ENCODE results near the gene GDI2. TPM values are rescaled to one million over a fixed set of nuclear protein-coding genes. Genes with fewer than 3 reads are reported as not detected.

Gene GDI2
- total RNA-seq, 1 experiment from 2014 or later = 196 TPM

GRCh38 chr10:5830629-5831445 is 17.6 kb upstream of the GDI2 start:
- no TSS peak for BruUV-seq (replicated peaks)
- no peak overlapping the region for H3K4me2 ChIP-seq
- no peak for TF ChIP-seq EZH2 (IDR thresholded peaks at IDR 0.05; ENCODE audit: low read depth)
- TF ChIP-seq, protein P1, sequence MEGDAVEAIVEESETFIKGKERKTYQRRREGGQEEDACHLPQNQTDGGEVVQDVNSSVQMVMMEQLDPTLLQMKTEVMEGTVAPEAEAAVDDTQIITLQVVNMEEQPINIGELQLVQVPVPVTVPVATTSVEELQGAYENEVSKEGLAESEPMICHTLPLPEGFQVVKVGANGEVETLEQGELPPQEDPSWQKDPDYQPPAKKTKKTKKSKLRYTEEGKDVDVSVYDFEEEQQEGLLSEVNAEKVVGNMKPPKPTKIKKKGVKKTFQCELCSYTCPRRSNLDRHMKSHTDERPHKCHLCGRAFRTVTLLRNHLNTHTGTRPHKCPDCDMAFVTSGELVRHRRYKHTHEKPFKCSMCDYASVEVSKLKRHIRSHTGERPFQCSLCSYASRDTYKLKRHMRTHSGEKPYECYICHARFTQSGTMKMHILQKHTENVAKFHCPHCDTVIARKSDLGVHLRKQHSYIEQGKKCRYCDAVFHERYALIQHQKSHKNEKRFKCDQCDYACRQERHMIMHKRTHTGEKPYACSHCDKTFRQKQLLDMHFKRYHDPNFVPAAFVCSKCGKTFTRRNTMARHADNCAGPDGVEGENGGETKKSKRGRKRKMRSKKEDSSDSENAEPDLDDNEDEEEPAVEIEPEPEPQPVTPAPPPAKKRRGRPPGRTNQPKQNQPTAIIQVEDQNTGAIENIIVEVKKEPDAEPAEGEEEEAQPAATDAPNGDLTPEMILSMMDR (conservative IDR thresholded peaks at IDR 0.05) = no peak
- H3K27me3 ChIP-seq (ENCODE audit: insufficient read depth, low read depth) = no peaks in the 10 kb centered on the region
- no peak overlapping the region for H3K27ac ChIP-seq
- peaks cover 10% of the 10 kb centered on the region for H3K4me1 ChIP-seq (replicated peaks; ENCODE audit: insufficient read depth)
- ChIA-PET POLR2A (ENCODE audit: unreplicated experiment) (no interaction called here), CTCF (interaction anchor here (0.7 kb wide), 1 partner anchor 783 kb away, joined by 4 read pairs; no protein-coding TSS in a partner anchor)
- H3F3A ChIP-seq (ENCODE audit: insufficient read depth, low read depth) = no peaks in the 10 kb centered on the region
- no peaks in the 10 kb centered on the region for H3K79me2 ChIP-seq (ENCODE audit: low read depth)
- no peaks in the 10 kb centered on the region for H3K9me3 ChIP-seq (ENCODE audit: insufficient read depth, low read depth)
- intact Hi-C loops (cut with micrococcal nuclease; ENCODE audit: unreplicated experiment) = no loop called here
- no peak for DNase-seq
- H2AFZ ChIP-seq = no peak overlapping the region
- H3K36me3 ChIP-seq (ENCODE audit: low read depth) = no peaks in the 10 kb centered on the region
- H3K4me3 ChIP-seq = no peak overlapping the region
- H3K9me2 ChIP-seq (ENCODE audit: insufficient read depth) = no peaks in the 10 kb centered on the region
- H4K20me1 ChIP-seq (ENCODE audit: insufficient read depth) = no peaks in the 10 kb centered on the region

DNA sequence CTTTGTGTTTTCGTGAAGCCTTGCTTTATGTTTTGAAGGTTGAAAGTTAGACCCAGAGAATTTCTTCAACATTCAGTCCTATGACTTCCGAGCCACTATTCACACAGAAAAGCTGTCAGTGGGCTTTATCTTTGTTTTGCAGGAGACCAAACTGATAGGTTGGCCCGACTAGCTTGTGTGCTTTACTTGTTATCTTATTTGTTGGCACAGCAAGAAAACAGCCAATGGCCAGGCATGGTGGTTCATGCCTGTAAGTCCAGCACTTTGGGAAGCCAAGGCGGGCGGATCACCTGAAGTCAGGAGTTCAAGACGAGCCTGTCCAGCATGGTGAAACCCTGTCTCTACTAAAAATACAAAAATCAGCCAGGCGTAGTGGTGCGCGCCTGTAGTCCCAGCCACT is 16.0 kb upstream of the GDI2 start:
- DNase-seq = no peak
- BruUV-seq (replicated peaks) = no TSS peak
- Histone ChIP-seq H3K9me3 (ENCODE audit: insufficient read depth, low read depth) (no peaks in the 10 kb centered on the region), H3K36me3 (ENCODE audit: low read depth) (no peaks in the 10 kb centered on the region), H3K4me1 (replicated peaks; ENCODE audit: insufficient read depth) (peaks cover 10% of the 10 kb centered on the region), H3K27ac (no peak overlapping the region), H3K4me2 (no peak overlapping the region), H3K79me2 (ENCODE audit: low read depth) (no peaks in the 10 kb centered on the region), H4K20me1 (ENCODE audit: insufficient read depth) (no peaks in the 10 kb centered on the region), H3F3A (ENCODE audit: insufficient read depth, low read depth) (no peaks in the 10 kb centered on the region), H2AFZ (no peak overlapping the region), H3K9me2 (ENCODE audit: insufficient read depth) (no peaks in the 10 kb centered on the region), H3K4me3 (no peak overlapping the region), H3K27me3 (ENCODE audit: insufficient read depth, low read depth) (no peaks in the 10 kb centered on the region)
- TF ChIP-seq, protein P1 (conservative IDR thresholded peaks at IDR 0.05) = no peak
- TF ChIP-seq EZH2 (IDR thresholded peaks at IDR 0.05; ENCODE audit: low read depth) = no peak
- CTCF ChIA-PET = no interaction called here
- POLR2A ChIA-PET (ENCODE audit: unreplicated experiment) = no interaction called here
- intact Hi-C loops (cut with micrococcal nuclease; ENCODE audit: unreplicated experiment) = no loop called here

GRCh38 chr10:5828725-5829124 is 15.5 kb upstream of the GDI2 start:
- no peak for DNase-seq
- Histone ChIP-seq H3K79me2 (ENCODE audit: low read depth) (no peaks in the 10 kb centered on the region), H3K27ac (no peak overlapping the region), H3K4me3 (no peak overlapping the region), H3K4me1 (replicated peaks; ENCODE audit: insufficient read depth) (peaks cover 10% of the 10 kb centered on the region), H3K36me3 (ENCODE audit: low read depth) (no peaks in the 10 kb centered on the region), H4K20me1 (ENCODE audit: insufficient read depth) (no peaks in the 10 kb centered on the region), H3K9me2 (ENCODE audit: insufficient read depth) (no peaks in the 10 kb centered on the region), H3F3A (ENCODE audit: insufficient read depth, low read depth) (no peaks in the 10 kb centered on the region), H2AFZ (no peak overlapping the region), H3K9me3 (ENCODE audit: insufficient read depth, low read depth) (no peaks in the 10 kb centered on the region), H3K4me2 (no peak overlapping the region), H3K27me3 (ENCODE audit: insufficient read depth, low read depth) (no peaks in the 10 kb centered on the region)
- ChIA-PET POLR2A (ENCODE audit: unreplicated experiment) (no interaction called here), CTCF (no interaction called here)
- TF ChIP-seq EZH2 (IDR thresholded peaks at IDR 0.05; ENCODE audit: low read depth) = no peak
- TF ChIP-seq, protein P1 (conservative IDR thresholded peaks at IDR 0.05) = no peak
- intact Hi-C loops (cut with micrococcal nuclease; ENCODE audit: unreplicated experiment) = no loop called here
- no TSS peak for BruUV-seq (replicated peaks)

Data from PC-9 (cell line).